HG02763 (cell line): ENCODE measurements around the gene ALDH1A2.
"Not testable (repeated sequence)": the region's sequence is repeated elsewhere in the genome, so short reads cannot be mapped to it uniquely, and the experiment has no call there.

Experiments
- ATAC-seq: cut with Tn5 transposase; IDR thresholded peaks from one replicate; pipeline ENCODE4 v1.9.1; 2021; ENCODE audit warnings: mild to moderate bottlenecking, moderate library complexity; ENCODE audit not compliant: unreplicated experiment

ALDH1A2 gene

GRCh38 chr15:58069008-58069407, 3.5 kb upstream of the ALDH1A2 start:
- ATAC-seq, result no peak

- ATAC-seq, result no peak
Measured at GRCh38 chr15:58066042-58066867, 744 bp upstream of the ALDH1A2 start.

GRCh38 chr15:58064980-58065444, 499 bp downstream of the ALDH1A2 start:
- no peak for ATAC-seq

- ATAC-seq, result no peak
Measured at GRCh38 chr15:58064082-58064979, 1.2 kb downstream of the ALDH1A2 start.

GRCh38 chr15:58063614-58064013, 1.9 kb downstream of the ALDH1A2 start:
- no peak for ATAC-seq

GRCh38 chr15:58062983-58063382, 2.5 kb downstream of the ALDH1A2 start:
- ATAC-seq, result no peak

- ATAC-seq, result no peak
Measured at GRCh38 chr15:58062175-58062574, 3.3 kb downstream of the ALDH1A2 start.

GRCh38 chr15:58060575-58060974, 4.9 kb downstream of the ALDH1A2 start:
- ATAC-seq, result no peak

GRCh38 chr15:58058729-58059128, 6.8 kb downstream of the ALDH1A2 start:
- ATAC-seq, result no peak

- no peak for ATAC-seq
Measured at GRCh38 chr15:58058073-58058472, 7.4 kb downstream of the ALDH1A2 start.

GRCh38 chr15:58057559-58057958, 8.0 kb downstream of the ALDH1A2 start:
- no peak for ATAC-seq

GRCh38 chr15:58056015-58056414, 9.5 kb downstream of the ALDH1A2 start:
- no peak for ATAC-seq

GRCh38 chr15:58053315-58054153, 12.0 kb downstream of the ALDH1A2 start:
- ATAC-seq, result no peak

- no peak for ATAC-seq
Measured at GRCh38 chr15:58052334-58052733, 13.2 kb downstream of the ALDH1A2 start.

- no peak for ATAC-seq
Measured at GRCh38 chr15:58049520-58050227, 15.8 kb downstream of the ALDH1A2 start.

- no peak for ATAC-seq
Measured at GRCh38 chr15:58048261-58048660, 17.2 kb downstream of the ALDH1A2 start.

- ATAC-seq, result no peak
Measured at GRCh38 chr15:58047149-58047548, 18.4 kb downstream of the ALDH1A2 start.

- ATAC-seq, result no peak
Measured at GRCh38 chr15:58046467-58046866, 19.0 kb downstream of the ALDH1A2 start.

- not testable (repeated sequence) for ATAC-seq
Measured at GRCh38 chr15:58045376-58045775, 20.1 kb downstream of the ALDH1A2 start.

- no peak for ATAC-seq
Measured at GRCh38 chr15:58044551-58044950, 21.0 kb downstream of the ALDH1A2 start.
